ENCODE data around the gene HECTD1. TPM values are rescaled to one million over a fixed set of nuclear protein-coding genes. Genes with fewer than 3 reads are reported as not detected.
"Not testable (repeated sequence)": the region's sequence is repeated elsewhere in the genome, so short reads cannot be mapped to it uniquely, and the experiment has no call there.

Gene HECTD1
- total and polyA plus RNA-seq, 9 of the 15 experiments (the other 6 are each of a cell fraction or from before 2014, with no cell fraction given) = 27.9 to 111 (median 78.1) TPM

GRCh38 chr14:31242161-31242940 is 34.8 kb upstream of the HECTD1 start:
- Histone ChIP-seq H3K4me1 (replicated peaks in 1 of 2; ENCODE audit: control insufficient read depth in 2 of 2, insufficient read depth in 2 of 2, low read length in 2 of 2) (peaks cover 0 to 34% of the 10 kb centered on the region in 2 experiments; a peak in 3 of 5 replicates), H2AFZ (ENCODE audit: low read depth, low read length) (peak overlapping the region; percentile 65), H3K27ac (ENCODE audit: extremely low read depth, low read depth, low read length) (peak overlapping the region; percentile 56)
- in situ Hi-C loops (cut with MboI); BruUV-seq (replicated peaks); H3K9me3 ChIP-seq (replicated peaks; ENCODE audit: control insufficient read depth, insufficient read depth, low read depth, low read length); H3K9ac ChIP-seq (ENCODE audit: insufficient read depth in 1 of 2, low read depth in 2 of 2, low read length in 2 of 2); H3K27me3 ChIP-seq (ENCODE audit: control insufficient read depth in 2 of 2, insufficient read depth in 2 of 2, low read length in 2 of 2); CTCF ChIA-PET (ENCODE audit: low intra/inter-chr PET ratio); H4K20me1 ChIP-seq (replicated peaks; ENCODE audit: control insufficient read depth, insufficient read depth, low read length); POLR2A ChIA-PET; H3K79me2 ChIP-seq (ENCODE audit: control insufficient read depth, insufficient read depth, low read length); H3K36me3 ChIP-seq (ENCODE audit: control insufficient read depth, insufficient read depth, low read length); ATAC-seq; H3K4me3 ChIP-seq; H3K9me1 ChIP-seq (ENCODE audit: control insufficient read depth, insufficient read depth, low read length); H3K4me2 ChIP-seq (ENCODE audit: insufficient read depth, low read length); FAIRE-seq; TF ChIP-seq NR2C2, ZNF740 (CRISPR knock-in tag; IDR thresholded peaks at IDR 0.05): not testable (repeated sequence)
- DNase-seq (ENCODE audit: extremely low read depth in 1 of 4, low spot score in 3 of 4) = peak in 1 of 4 experiments; percentile 45
- WGBS (ENCODE audit: insufficient coverage, low coverage, missing lambda C conversion rate) = 51% methylated on average over 10 of the region's 10 CpGs
- intact Hi-C loops (cut with micrococcal nuclease) = loop anchor here (5.0 kb wide), 1 partner anchor 35 kb away; the partner anchor contains the start of gene HECTD1
- TF ChIP-seq NR2C2 (tag; IDR thresholded peaks at IDR 0.05) = peak; percentile 78
- TF ChIP-seq DDX20 (tag; IDR thresholded peaks at IDR 0.05; ENCODE audit: low read depth) = peak; percentile 94
- peak; percentile 69; the same call in 1 of the 2 replicates for TF ChIP-seq RNF219 (CRISPR knock-in tag; IDR thresholded peaks at IDR 0.05)
- peak; percentile 99 for TF ChIP-seq ZNF175 (CRISPR knock-in tag; IDR thresholded peaks at IDR 0.05; ENCODE audit: low read depth)
- TF ChIP-seq MTF1 (CRISPR knock-in tag; IDR thresholded peaks at IDR 0.05; ENCODE audit: borderline replicate concordance) = peak; percentile 94
- TF ChIP-seq ZBTB34 (CRISPR knock-in tag; IDR thresholded peaks at IDR 0.05) = peak; percentile 92
- TF ChIP-seq OTX1 (CRISPR knock-in tag; IDR thresholded peaks at IDR 0.05) = peak; percentile 93
- peak; percentile 97 for TF ChIP-seq ZNF76 (CRISPR knock-in tag; IDR thresholded peaks at IDR 0.05; ENCODE audit: borderline replicate concordance)
- TF ChIP-seq PTTG1 (tag; IDR thresholded peaks at IDR 0.05; ENCODE audit: low read depth) = peak; percentile 94
- peak; percentile 97 for TF ChIP-seq ZNF584 (CRISPR knock-in tag; IDR thresholded peaks at IDR 0.05; ENCODE audit: low read depth)
- peak; percentile 86 for TF ChIP-seq ZNF23 (CRISPR knock-in tag; IDR thresholded peaks at IDR 0.05)
- peak; percentile 46 for TF ChIP-seq MXD1 (CRISPR knock-in tag; IDR thresholded peaks at IDR 0.05; ENCODE audit: borderline replicate concordance, poor library complexity, severe bottlenecking)
- peak in 1 of 2 experiments; percentile 97; a peak in 2 of 4 replicates for TF ChIP-seq ZNF740 (tag; IDR thresholded peaks at IDR 0.05)

Measured in K562 (cell line).